Cortex of kidney (tissue), 1 donor: Measurements from ENCODE around the gene MALRD1.

Experiments used
- DNase-seq: peaks from one replicate; lab custom pipeline; 2025; lab: John Stamatoyannopoulos, UW

The MALRD1 gene

GRCh38 chr10:19367176-19367575, 318.6 kb downstream of the MALRD1 start:
- no peak for DNase-seq

- DNase-seq: no peak
These were observed 325.4 kb downstream of the MALRD1 start for GRCh38 chr10:19373988-19374387.

- DNase-seq: no peak
These were observed 337.3 kb downstream of the MALRD1 start for GRCh38 chr10:19385846-19386450.

- no peak for DNase-seq
These were observed 360.3 kb downstream of the MALRD1 start for GRCh38 chr10:19408924-19409323.

- DNase-seq: no peak
These were observed 362.5 kb downstream of the MALRD1 start for GRCh38 chr10:19411119-19411518.

- no peak for DNase-seq
These were observed 363.9 kb downstream of the MALRD1 start for GRCh38 chr10:19412531-19412930.

- DNase-seq: no peak
These were observed 367.6 kb downstream of the MALRD1 start for GRCh38 chr10:19416164-19416563.

GRCh38 chr10:19417740-19418139, 369.1 kb downstream of the MALRD1 start:
- no peak for DNase-seq

- no peak for DNase-seq
These were observed 373.1 kb downstream of the MALRD1 start for GRCh38 chr10:19421674-19422073.

GRCh38 chr10:19426034-19426433, 377.4 kb downstream of the MALRD1 start:
- DNase-seq: no peak

GRCh38 chr10:19431622-19432351, 383.2 kb downstream of the MALRD1 start:
- no peak for DNase-seq

- no peak for DNase-seq
These were observed 401.3 kb downstream of the MALRD1 start for GRCh38 chr10:19449860-19450259.

- no peak for DNase-seq
These were observed 402.8 kb downstream of the MALRD1 start for GRCh38 chr10:19451356-19451755.

GRCh38 chr10:19451937-19452336, 403.3 kb downstream of the MALRD1 start:
- DNase-seq: no peak

- DNase-seq: no peak
These were observed 405.4 kb downstream of the MALRD1 start for GRCh38 chr10:19453967-19454366.

GRCh38 chr10:19461588-19461987, 413.0 kb downstream of the MALRD1 start:
- DNase-seq: no peak

GRCh38 chr10:19466709-19467108, 418.1 kb downstream of the MALRD1 start:
- DNase-seq: no peak

- no peak for DNase-seq
These were observed 419.8 kb downstream of the MALRD1 start for GRCh38 chr10:19468413-19468812.

GRCh38 chr10:19469521-19469920, 420.9 kb downstream of the MALRD1 start:
- DNase-seq: no peak

- DNase-seq: no peak
These were observed 431.3 kb downstream of the MALRD1 start for GRCh38 chr10:19479854-19480253.

- DNase-seq: no peak
These were observed 431.8 kb downstream of the MALRD1 start for GRCh38 chr10:19480353-19480752.

- DNase-seq: no peak
These were observed 434.8 kb downstream of the MALRD1 start for GRCh38 chr10:19483421-19483820.

- no peak for DNase-seq
These were observed 440.1 kb downstream of the MALRD1 start for GRCh38 chr10:19488592-19489280.
